Adrenal gland (tissue), 12 donors: ENCODE data around the gene KCNH5. TPM values are rescaled to one million over a fixed set of nuclear protein-coding genes. Genes with fewer than 3 reads are reported as not detected.

Experiments used
- DNase-seq, 7 donors: peaks; one replicate each; pipeline ENCODE4 v3.0.0-alpha.2; 2019 to 2020
- H3K27ac ChIP-seq, 5 donors: fragments of 200-600 bp; sonication (generic) in 4 of 5; 1 replicate in 3 of 5; 2 replicates in 2 of 5; pipeline versions ENCODE4 v1.5.1 to v1.8.0; 2016 to 2020; ENCODE audit warnings: mild to moderate bottlenecking in 1 of 5
- H3K27me3 ChIP-seq: fragments of 200-600 bp; 2 replicates; pipeline ENCODE4 v1.8.0; 2021
- H3K36me3 ChIP-seq, 2 donors: fragments of 200-600 bp; replicated peaks in 1 of 2; 1 replicate in 1 of 2; 2 replicates in 1 of 2; pipeline versions ENCODE4 v1.5.1 to v1.8.0; 2018 to 2022
- H3K4me1 ChIP-seq, 2 donors: fragments of 200-600 bp; replicated peaks in 1 of 2; 1 replicate in 1 of 2; 2 replicates in 1 of 2; pipeline versions ENCODE4 v1.5.1 to v1.8.0; 2018 to 2021
- H3K4me3 ChIP-seq, 4 donors: fragments of 200-600 bp; sonication (generic) in 3 of 4; one replicate each; pipeline ENCODE4 v1.5.1; 2016 to 2018
- H3K9me3 ChIP-seq, 3 donors: fragments of 200-600 bp; sonication (generic) in 1 of 3; replicated peaks in 1 of 3; 1 replicate in 2 of 3; 2 replicates in 1 of 3; pipeline versions ENCODE4 v1.5.1 to v1.8.0; 2016 to 2021
- POLR2A ChIP-seq, 2 donors: fragments of 450-650 bp; IDR thresholded peaks; one replicate each; pipeline ENCODE4 v1.6.1; 2017; ENCODE audit warnings: antibody characterized with exemption in 2 of 2, mild to moderate bottlenecking in 2 of 2, moderate library complexity in 1 of 2
- WGBS, 4 donors: extraction: QIAGEN DNeasy Blood & Tissue Kit in 2 of 4; methylation state at CpG; one replicate each; pipeline versions ENCODE4 v1.1.5 to v1.1.7; 2013 to 2017; 5-methylcytosine and 5-hydroxymethylcytosine counted together
- intact Hi-C, 2 donors: fragments of 100-400 bp; cut with DNase I; formaldehyde crosslinking; loops; one replicate each; pipeline versions ENCODE4 v1.14.1 to v1.15.0; 2022 to 2023
- polyA plus RNA-seq, 3 donors: library from polyadenylated mRNA; stranded (reverse); fragments of 200-250 nt in 2 of 3; fragments of 350-450 nt in 1 of 3; fragmentation: Illumina TruSeq in 1 of 3; extraction: RNeasy Lipid Tissue Mini Kit (QIAGEN cat#74804) in 1 of 3; gene quantifications; one replicate each; pipeline ENCODE4 v1.2.3, GENCODE V29; 2013 to 2014
- total RNA-seq, 9 donors: library from RNA; depleted of rRNA in 4 of 9; stranded (reverse); fragments of >200 nt in 4 of 9; fragments of 120-200 nt in 1 of 9; fragmentation: NEBNext Ultra II Directional in 1 of 9; extraction: Animal tissue kit (Norgen Biotek cat#: 25700) in 1 of 9; gene quantifications; one replicate each; pipeline versions ENCODE4 v1.1.0 to v1.2.4, GENCODE V29; 2013 to 2023
- TF ChIP-seq, protein P1 (sequence below), 6 experiments: fragments of 450-650 bp in 4 of 6; fragments of 200-600 bp in 2 of 6; sonication (generic) in 1 of 6; IDR thresholded peaks; 1 replicate in 5 of 6; 2 replicates in 1 of 6; pipeline versions ENCODE4 v1.5.1 to v1.8.0; 2016 to 2021; ENCODE audit warnings: antibody characterized with exemption in 6 of 6, mild to moderate bottlenecking in 2 of 6, moderate library complexity in 1 of 6
- donor health status: healthy with polysubstance abuse.
- donor health status: Bipolar disorder and iron deficiency.
- donor health status: DM: yes; HTN: yes; CAD: no.
- donor health status: DM: no; HTN: no; CAD: no.
- donor health status: DM: no; HTN: no; CAD: no.
- donor health status: DM: yes; HTN: yes; CAD: no.

Gene KCNH5
- total and polyA plus RNA-seq, 12 donors, result 0.10 to 3.2 (median 0.84) TPM; not detected in 4

DNA sequence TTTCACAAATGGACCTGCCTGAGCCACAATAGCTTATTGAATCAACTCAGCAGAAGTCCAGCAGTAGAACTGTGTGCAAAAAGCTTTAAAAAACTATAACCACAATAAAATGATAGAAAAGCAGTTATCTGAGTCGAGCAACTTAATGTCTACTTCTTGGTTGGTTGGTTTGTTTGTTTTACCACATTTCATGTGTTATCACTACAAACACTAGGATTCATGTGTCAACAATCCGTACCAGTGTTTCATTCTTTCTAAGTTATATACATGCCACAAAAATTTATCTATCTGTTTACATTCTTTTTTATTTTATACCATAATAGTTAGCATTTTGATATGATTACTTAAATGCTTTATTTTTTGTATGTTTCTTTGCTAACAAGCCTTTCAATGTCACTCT lies 339.0 kb downstream of the KCNH5 start:
- WGBS, 4 donors, result 44 to 58% (median 50%) methylated on average over 2 of the region's 2 CpGs
- no peaks in the 10 kb centered on the region for H3K27me3 ChIP-seq
- TF ChIP-seq, protein P1, sequence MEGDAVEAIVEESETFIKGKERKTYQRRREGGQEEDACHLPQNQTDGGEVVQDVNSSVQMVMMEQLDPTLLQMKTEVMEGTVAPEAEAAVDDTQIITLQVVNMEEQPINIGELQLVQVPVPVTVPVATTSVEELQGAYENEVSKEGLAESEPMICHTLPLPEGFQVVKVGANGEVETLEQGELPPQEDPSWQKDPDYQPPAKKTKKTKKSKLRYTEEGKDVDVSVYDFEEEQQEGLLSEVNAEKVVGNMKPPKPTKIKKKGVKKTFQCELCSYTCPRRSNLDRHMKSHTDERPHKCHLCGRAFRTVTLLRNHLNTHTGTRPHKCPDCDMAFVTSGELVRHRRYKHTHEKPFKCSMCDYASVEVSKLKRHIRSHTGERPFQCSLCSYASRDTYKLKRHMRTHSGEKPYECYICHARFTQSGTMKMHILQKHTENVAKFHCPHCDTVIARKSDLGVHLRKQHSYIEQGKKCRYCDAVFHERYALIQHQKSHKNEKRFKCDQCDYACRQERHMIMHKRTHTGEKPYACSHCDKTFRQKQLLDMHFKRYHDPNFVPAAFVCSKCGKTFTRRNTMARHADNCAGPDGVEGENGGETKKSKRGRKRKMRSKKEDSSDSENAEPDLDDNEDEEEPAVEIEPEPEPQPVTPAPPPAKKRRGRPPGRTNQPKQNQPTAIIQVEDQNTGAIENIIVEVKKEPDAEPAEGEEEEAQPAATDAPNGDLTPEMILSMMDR (IDR thresholded peaks at IDR 0.05), result no peak
- TF ChIP-seq POLR2A (IDR thresholded peaks at IDR 0.05), result no peak
- no peak overlapping the region for H3K4me3 ChIP-seq
- H3K9me3 ChIP-seq, result no peaks in the 10 kb centered on the region
- intact Hi-C loops, result no loop called here
- H3K27ac ChIP-seq, result no peak overlapping the region
- no peaks in the 10 kb centered on the region for H3K36me3 ChIP-seq
- no peaks in the 10 kb centered on the region for H3K4me1 ChIP-seq
- DNase-seq, result no peak

DNA sequence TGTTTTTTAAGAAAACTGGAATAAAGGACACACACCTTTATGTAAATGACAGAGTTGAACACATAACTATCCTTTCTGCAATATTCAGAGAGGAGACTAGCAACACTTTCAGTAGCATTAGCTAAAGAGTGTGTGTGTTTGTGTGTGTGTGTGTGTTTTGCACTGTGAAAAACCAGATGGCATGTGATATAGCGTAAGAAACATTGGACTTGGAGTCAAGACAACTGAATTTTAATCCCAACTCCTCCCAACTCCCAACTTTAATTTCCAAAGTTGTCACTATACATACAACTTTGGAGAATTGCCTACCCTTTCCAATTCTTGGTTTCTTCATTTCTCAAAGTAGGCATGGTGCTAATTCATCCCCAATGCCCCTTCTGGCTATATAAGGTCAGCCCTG lies 347.8 kb downstream of the KCNH5 start:
- WGBS, 4 donors, result 78 to 95% (median 86%) methylated on average over 1 of the region's 1 CpG
- intact Hi-C loops, result no loop called here
- Histone ChIP-seq H3K4me3 (no peak overlapping the region), H3K9me3 (no peaks in the 10 kb centered on the region), H3K27me3 (no peaks in the 10 kb centered on the region), H3K36me3 (no peaks in the 10 kb centered on the region), H3K27ac (no peak overlapping the region), H3K4me1 (no peaks in the 10 kb centered on the region)
- TF ChIP-seq POLR2A (IDR thresholded peaks at IDR 0.05), result no peak
- TF ChIP-seq, protein P1 (IDR thresholded peaks at IDR 0.05), result no peak
- DNase-seq, result no peak

DNA sequence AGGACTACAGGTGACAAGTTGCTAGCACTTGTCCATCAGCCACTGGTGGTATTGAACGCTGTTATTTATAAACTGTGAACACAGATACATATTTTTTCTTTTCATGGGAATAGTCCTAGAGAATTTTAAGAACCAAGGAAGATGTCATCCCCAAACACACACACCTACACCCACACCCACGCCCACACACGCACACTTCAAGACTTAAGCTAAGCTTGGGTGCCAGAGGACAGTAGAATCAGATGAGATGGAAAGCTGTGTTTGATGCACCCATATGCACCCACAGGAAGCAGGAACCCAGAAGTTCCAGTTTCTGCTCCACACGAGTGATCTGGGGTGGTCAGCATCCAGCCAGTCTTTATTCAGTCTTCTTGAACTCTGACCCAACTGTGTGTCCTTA lies 348.3 kb downstream of the KCNH5 start:
- Histone ChIP-seq H3K9me3 (no peaks in the 10 kb centered on the region), H3K4me3 (no peak overlapping the region), H3K36me3 (no peaks in the 10 kb centered on the region), H3K27me3 (no peaks in the 10 kb centered on the region), H3K27ac (no peak overlapping the region), H3K4me1 (peaks cover 0 to under 1% of the 10 kb centered on the region in 2 donors)
- 68 to 88% (median 80%) methylated on average over 4 of the region's 4 CpGs for WGBS, 4 donors
- no peak for DNase-seq
- intact Hi-C loops, result no loop called here
- no peak for TF ChIP-seq POLR2A (IDR thresholded peaks at IDR 0.05)
- TF ChIP-seq, protein P1 (IDR thresholded peaks at IDR 0.05), result no peak

DNA sequence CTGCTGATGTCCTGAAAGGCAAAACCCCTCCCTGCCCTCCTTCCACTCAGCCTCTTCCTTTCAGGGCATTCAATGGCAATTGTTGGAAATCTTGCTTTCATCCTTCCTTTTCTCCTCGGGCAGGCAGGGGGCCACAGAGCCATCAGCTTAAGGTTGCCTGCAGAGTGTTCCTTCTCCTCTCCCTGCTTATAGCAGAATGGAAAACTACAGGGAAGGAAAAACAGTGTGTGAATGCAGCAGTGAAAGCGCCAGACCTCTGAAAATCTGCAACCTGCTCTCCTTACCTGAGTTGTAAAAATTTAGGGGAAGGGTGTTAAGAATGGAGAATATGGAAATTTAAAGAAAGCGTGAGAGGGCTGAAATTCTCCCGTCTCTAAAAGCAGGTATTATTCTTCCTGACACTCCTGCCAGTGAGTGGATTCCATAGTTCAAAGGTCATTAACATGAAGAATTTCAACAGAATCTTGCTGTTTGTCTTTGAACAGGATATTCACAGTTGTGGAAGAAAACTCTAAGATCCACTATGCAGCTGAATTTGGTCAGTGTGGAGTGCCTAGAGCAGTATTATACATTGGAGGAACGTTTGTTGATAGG lies 348.8 kb downstream of the KCNH5 start:
- Histone ChIP-seq H3K27ac (no peak overlapping the region), H3K36me3 (no peaks in the 10 kb centered on the region), H3K9me3 (no peaks in the 10 kb centered on the region), H3K4me3 (no peak overlapping the region), H3K27me3 (no peaks in the 10 kb centered on the region), H3K4me1 (peaks cover 0 to 4% of the 10 kb centered on the region in 2 donors)
- no peak for DNase-seq
- WGBS, 4 donors, result 25 to 29% (median 28%) methylated on average over 5 of the region's 5 CpGs
- no peak for TF ChIP-seq POLR2A (IDR thresholded peaks at IDR 0.05)
- TF ChIP-seq, protein P1 (IDR thresholded peaks at IDR 0.05), result no peak
- intact Hi-C loops, result no loop called here
